ENCODE measurements around the gene IRAK1.

IRAK1 gene

GRCh38 chrX:154019633-154020528, at the start of gene IRAK1:
Gene IRAK1 (minus strand): TSS chrX:154019902. CDS start chrX:154019812, 90 bp downstream.
- DNase-seq (ENCODE audit: low read depth in 2 of 2): no peak

GRCh38 chrX:154068560-154068959, 48.9 kb upstream of the IRAK1 start:
- no peak for DNase-seq (ENCODE audit: low read depth in 2 of 2)

GRCh38 chrX:154064637-154065435, 45.1 kb upstream of the IRAK1 start:
- DNase-seq (ENCODE audit: low read depth in 2 of 2): no peak

GRCh38 chrX:154063234-154063633, 43.5 kb upstream of the IRAK1 start:
- no peak for DNase-seq (ENCODE audit: low read depth in 2 of 2)

GRCh38 chrX:154061801-154062200, 42.1 kb upstream of the IRAK1 start:
- no peak for DNase-seq (ENCODE audit: low read depth in 2 of 2)

- no peak for DNase-seq (ENCODE audit: low read depth in 2 of 2)
Measured at GRCh38 chrX:154059729-154060245, 40.1 kb upstream of the IRAK1 start.

GRCh38 chrX:154059231-154059630, 39.5 kb upstream of the IRAK1 start:
- DNase-seq (ENCODE audit: low read depth in 2 of 2): no peak

GRCh38 chrX:154058214-154058997, 38.7 kb upstream of the IRAK1 start:
- no peak for DNase-seq (ENCODE audit: low read depth in 2 of 2)

GRCh38 chrX:154057791-154058190, 38.1 kb upstream of the IRAK1 start:
- no peak for DNase-seq (ENCODE audit: low read depth in 2 of 2)

GRCh38 chrX:154056770-154057241, 37.1 kb upstream of the IRAK1 start:
- DNase-seq (ENCODE audit: low read depth in 2 of 2): no peak

GRCh38 chrX:154051201-154051810, 31.6 kb upstream of the IRAK1 start:
- peak; percentile 33 to 34 for DNase-seq (ENCODE audit: low read depth in 2 of 2)

- no peak for DNase-seq (ENCODE audit: low read depth in 2 of 2)
Measured at GRCh38 chrX:154050113-154050495, 30.4 kb upstream of the IRAK1 start.

GRCh38 chrX:154049209-154050112, 29.8 kb upstream of the IRAK1 start:
- DNase-seq (ENCODE audit: low read depth in 2 of 2): no peak

- DNase-seq (ENCODE audit: low read depth in 2 of 2): no peak
Measured at GRCh38 chrX:154048398-154048797, 28.7 kb upstream of the IRAK1 start.

GRCh38 chrX:154046940-154047610, 27.4 kb upstream of the IRAK1 start:
- no peak for DNase-seq (ENCODE audit: low read depth in 2 of 2)

GRCh38 chrX:154046031-154046781, 26.5 kb upstream of the IRAK1 start:
- DNase-seq (ENCODE audit: low read depth in 2 of 2): no peak

- DNase-seq (ENCODE audit: low read depth in 2 of 2): no peak
Measured at GRCh38 chrX:154044091-154044490, 24.4 kb upstream of the IRAK1 start.

- DNase-seq (ENCODE audit: low read depth in 2 of 2): no peak
Measured at GRCh38 chrX:154043003-154043763, 23.5 kb upstream of the IRAK1 start.
